ENCODE measurements around the gene HTATSF1. TPM values are rescaled to one million over a fixed set of nuclear protein-coding genes. Genes with fewer than 3 reads are reported as not detected.

The HTATSF1 gene
- polyA plus RNA-seq, 3 donors, result 1.9 to 20.5 (median 14.2) TPM

DNA sequence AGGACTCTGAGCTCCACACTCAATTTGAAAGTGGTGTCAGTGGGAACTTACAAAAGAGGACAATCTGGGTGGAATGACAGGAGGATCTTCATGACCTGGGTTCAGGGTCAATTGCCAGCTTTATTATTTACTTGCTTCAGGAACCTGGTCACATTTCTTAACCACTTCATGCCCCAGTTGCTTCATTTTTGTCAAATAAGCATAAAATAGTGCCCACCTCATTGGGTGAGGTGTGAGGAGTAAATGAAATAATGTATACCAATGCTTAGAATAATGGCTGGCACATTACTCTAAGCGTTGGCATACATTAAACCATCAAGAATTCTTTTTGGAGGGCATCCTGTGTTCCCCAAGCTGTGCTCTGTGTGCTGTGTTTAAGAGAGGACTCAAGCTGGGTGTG lies 54.0 kb downstream of the HTATSF1 start:
- Histone ChIP-seq H4K20me1 (ENCODE audit: insufficient read depth, low read length) (no peaks in the 10 kb centered on the region), H3K27ac (ENCODE audit: low read depth in 1 of 2, low read length in 2 of 2) (no peak overlapping the region), H3K36me3 (replicated peaks in 1 of 2; ENCODE audit: control insufficient read depth in 1 of 2, insufficient read depth in 2 of 2, low read length in 2 of 2) (no peaks in the 10 kb centered on the region), H3K27me3 (ENCODE audit: control insufficient read depth in 2 of 2, insufficient read depth in 2 of 2, low read length in 2 of 2) (peaks cover 0 to 3% of the 10 kb centered on the region in 2 donors), H2AFZ (ENCODE audit: insufficient read depth, low read depth, low read length, poor library complexity, severe bottlenecking) (no peak overlapping the region), H3K4me2 (replicated peaks; ENCODE audit: extremely low read depth, low read length, poor library complexity, severe bottlenecking) (no peak overlapping the region), H3K9ac (ENCODE audit: insufficient read depth, low read length, poor library complexity, severe bottlenecking) (no peak overlapping the region), H3K9me3 (replicated peaks in 1 of 2; ENCODE audit: control insufficient read depth in 1 of 2, insufficient read depth in 1 of 2, low read length in 2 of 2) (no peaks in the 10 kb centered on the region), H3K4me3 (replicated peaks in 1 of 3; ENCODE audit: low read depth in 2 of 3, low read length in 3 of 3) (no peak overlapping the region), H3K79me2 (ENCODE audit: insufficient read depth, low read length) (no peaks in the 10 kb centered on the region), H3K4me1 (ENCODE audit: control insufficient read depth in 1 of 2, insufficient read depth in 2 of 2, low read length in 2 of 2) (no peaks in the 10 kb centered on the region)
- Mint-ChIP-seq H3K4me3 (no peak overlapping the region), H3K4me1 (no peaks in the 10 kb centered on the region), H3K27me3 (ENCODE audit: low read depth in 3 of 3) (peaks cover 0 to 3% (median 0%) of the 10 kb centered on the region in 3 donors), H3K9me3 (no peaks in the 10 kb centered on the region), H3K36me3 (no peaks in the 10 kb centered on the region), H3K27ac (no peak overlapping the region)
- no peak for DNase-seq
- intact Hi-C loops (cut with micrococcal nuclease), result no loop called here
- no CpG with 5 or more reads among the region's 1 CpG for WGBS (ENCODE audit: insufficient coverage)
- TF ChIP-seq, protein P1, sequence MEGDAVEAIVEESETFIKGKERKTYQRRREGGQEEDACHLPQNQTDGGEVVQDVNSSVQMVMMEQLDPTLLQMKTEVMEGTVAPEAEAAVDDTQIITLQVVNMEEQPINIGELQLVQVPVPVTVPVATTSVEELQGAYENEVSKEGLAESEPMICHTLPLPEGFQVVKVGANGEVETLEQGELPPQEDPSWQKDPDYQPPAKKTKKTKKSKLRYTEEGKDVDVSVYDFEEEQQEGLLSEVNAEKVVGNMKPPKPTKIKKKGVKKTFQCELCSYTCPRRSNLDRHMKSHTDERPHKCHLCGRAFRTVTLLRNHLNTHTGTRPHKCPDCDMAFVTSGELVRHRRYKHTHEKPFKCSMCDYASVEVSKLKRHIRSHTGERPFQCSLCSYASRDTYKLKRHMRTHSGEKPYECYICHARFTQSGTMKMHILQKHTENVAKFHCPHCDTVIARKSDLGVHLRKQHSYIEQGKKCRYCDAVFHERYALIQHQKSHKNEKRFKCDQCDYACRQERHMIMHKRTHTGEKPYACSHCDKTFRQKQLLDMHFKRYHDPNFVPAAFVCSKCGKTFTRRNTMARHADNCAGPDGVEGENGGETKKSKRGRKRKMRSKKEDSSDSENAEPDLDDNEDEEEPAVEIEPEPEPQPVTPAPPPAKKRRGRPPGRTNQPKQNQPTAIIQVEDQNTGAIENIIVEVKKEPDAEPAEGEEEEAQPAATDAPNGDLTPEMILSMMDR (IDR thresholded peaks at IDR 0.05), result no peak

DNA sequence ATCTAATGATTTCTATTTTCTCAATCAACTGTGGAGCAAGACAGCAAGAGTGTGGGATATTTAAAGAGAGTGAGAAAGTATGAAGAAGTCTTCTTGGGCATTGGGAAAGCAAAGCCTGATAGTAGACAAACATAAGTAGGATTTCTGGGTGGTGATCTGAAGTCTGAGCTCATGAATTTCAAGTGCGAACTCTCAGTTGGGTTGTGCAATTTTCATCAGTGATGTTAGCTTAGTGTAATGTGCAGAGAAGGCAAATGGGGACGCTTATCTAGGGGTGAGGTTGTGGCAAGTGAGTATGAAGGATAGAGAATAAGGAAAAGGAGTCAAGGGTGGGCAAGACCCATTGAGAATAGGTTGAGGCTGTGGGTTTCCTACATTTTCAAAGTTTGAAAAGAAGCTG lies 58.3 kb downstream of the HTATSF1 start:
- H3K27ac ChIP-seq (ENCODE audit: low read depth in 1 of 2, low read length in 2 of 2), result no peak overlapping the region
- no peaks in the 10 kb centered on the region for H3K9me3 Mint-ChIP-seq
- H3K4me3 ChIP-seq (replicated peaks in 1 of 3; ENCODE audit: low read depth in 2 of 3, low read length in 3 of 3), result no peak overlapping the region
- TF ChIP-seq, protein P1 (IDR thresholded peaks at IDR 0.05), result no peak
- H3K9ac ChIP-seq (ENCODE audit: insufficient read depth, low read length, poor library complexity, severe bottlenecking), result no peak overlapping the region
- H3K36me3 Mint-ChIP-seq, result no peaks in the 10 kb centered on the region
- peaks cover 0 to 3% of the 10 kb centered on the region in 2 donors for H3K27me3 ChIP-seq (ENCODE audit: control insufficient read depth in 2 of 2, insufficient read depth in 2 of 2, low read length in 2 of 2)
- WGBS (ENCODE audit: insufficient coverage), result no CpG with 5 or more reads among the region's 2 CpGs
- H3K4me1 Mint-ChIP-seq, result no peaks in the 10 kb centered on the region
- no peaks in the 10 kb centered on the region for H3K36me3 ChIP-seq (replicated peaks in 1 of 2; ENCODE audit: control insufficient read depth in 1 of 2, insufficient read depth in 2 of 2, low read length in 2 of 2)
- H4K20me1 ChIP-seq (ENCODE audit: insufficient read depth, low read length), result no peaks in the 10 kb centered on the region
- H2AFZ ChIP-seq (ENCODE audit: insufficient read depth, low read depth, low read length, poor library complexity, severe bottlenecking), result no peak overlapping the region
- no peak overlapping the region for H3K4me2 ChIP-seq (replicated peaks; ENCODE audit: extremely low read depth, low read length, poor library complexity, severe bottlenecking)
- H3K4me3 Mint-ChIP-seq, result no peak overlapping the region
- DNase-seq, result no peak
- H3K27me3 Mint-ChIP-seq (ENCODE audit: low read depth in 3 of 3), result no peaks in the 10 kb centered on the region
- intact Hi-C loops (cut with micrococcal nuclease), result no loop called here
- no peaks in the 10 kb centered on the region for H3K9me3 ChIP-seq (replicated peaks in 1 of 2; ENCODE audit: control insufficient read depth in 1 of 2, insufficient read depth in 1 of 2, low read length in 2 of 2)
- H3K27ac Mint-ChIP-seq, result no peak overlapping the region
- H3K79me2 ChIP-seq (ENCODE audit: insufficient read depth, low read length), result no peaks in the 10 kb centered on the region
- H3K4me1 ChIP-seq (ENCODE audit: control insufficient read depth in 1 of 2, insufficient read depth in 2 of 2, low read length in 2 of 2), result no peaks in the 10 kb centered on the region

Small RNA genes within 50 kb of the gene (small RNA-seq; reads per million reads assigned to genes)
- not detected for gene MIR934 (ENCODE audit: insufficient read length, low read depth)

Other genes starting within 250 kb of the HTATSF1 start
- 1 to 10 TPM; 1.8 to 3.4 (median 2.9) TPM for gene MAP7D3, start 246.2 kb upstream of the HTATSF1 start, polyA plus RNA-seq
- gene ADGRG4, start 196.6 kb upstream of the HTATSF1 start, polyA plus RNA-seq, result not detected
- not detected for gene BRS3, start 9.6 kb upstream of the HTATSF1 start, polyA plus RNA-seq
- gene VGLL1, start 34.6 kb downstream of the HTATSF1 start, polyA plus RNA-seq, result not detected
- gene CD40LG, start 150.6 kb downstream of the HTATSF1 start, polyA plus RNA-seq, result under 1 TPM in 1 of 3 donors, not detected in 2; 0.09 TPM

All from CD14-positive monocyte (primary cell).